Ishikawa (cell line): ENCODE measurements around the gene ZNF764.

Experiments used
- CEBPB ChIP-seq: IDR thresholded peaks from 2 replicates; pipeline ENCODE4 v1.6.1; 2012
- CREB1 ChIP-seq: IDR thresholded peaks from 2 replicates; pipeline ENCODE4 v1.6.1; 2012; ENCODE audit warnings: low read depth
- EP300 ChIP-seq: IDR thresholded peaks from 2 replicates; pipeline ENCODE4 v1.6.1; 2012; ENCODE audit warnings: borderline replicate concordance
- MAX ChIP-seq: IDR thresholded peaks from 2 replicates; pipeline ENCODE4 v1.6.1; 2012
- RAD21 ChIP-seq: IDR thresholded peaks from 2 replicates; pipeline ENCODE4 v1.6.1; 2012; ENCODE audit warnings: low read depth
- REST ChIP-seq: IDR thresholded peaks from 2 replicates; pipeline ENCODE4 v1.6.1; 2012; ENCODE audit warnings: low read depth, mild to moderate bottlenecking
- TCF12 ChIP-seq: IDR thresholded peaks from 2 replicates; pipeline ENCODE4 v1.6.1; 2012; ENCODE audit warnings: low read depth
- YY1 ChIP-seq: IDR thresholded peaks from 2 replicates; pipeline ENCODE4 v1.6.1; 2012; ENCODE audit warnings: low read depth

GRCh38 chr16:30553393-30553899 lies 4.7 kb downstream of the ZNF764 start:
- TF ChIP-seq YY1 (no peak), RAD21 (no peak), TCF12 (no peak), CEBPB (no peak), MAX (no peak), REST (no peak), EP300 (no peak), CREB1 (no peak)
